WTC11 (cell line): ENCODE data around the gene EBF3.

Experiments used
- AFF4 ChIP-seq: sonication (generic); formaldehyde crosslinking; IDR thresholded peaks from 2 replicates; pipeline ENCODE4 v1.8.1; 2023; ENCODE audit warnings: mild to moderate bottlenecking, missing genetic modification reagents, borderline replicate concordance
- ARID4B ChIP-seq: sonication (generic); formaldehyde crosslinking; IDR thresholded peaks from 2 replicates; pipeline ENCODE4 v1.8.0; 2023; ENCODE audit warnings: missing genetic modification reagents, mild to moderate bottlenecking, borderline replicate concordance
- ATF2 ChIP-seq: sonication (generic); formaldehyde crosslinking; IDR thresholded peaks from 2 replicates; pipeline ENCODE4 v1.8.1; 2022; ENCODE audit warnings: low read depth, missing genetic modification reagents, borderline replicate concordance
- ATF6 ChIP-seq: sonication (generic); formaldehyde crosslinking; IDR thresholded peaks from 2 replicates; pipeline ENCODE4 v1.8.1; 2023; ENCODE audit warnings: mild to moderate bottlenecking, missing genetic modification reagents
- CTCF ChIP-seq: fragments of 200-600 bp; IDR thresholded peaks from 2 replicates; pipeline ENCODE4 v1.8.0; 2022; ENCODE audit warnings: antibody characterized with exemption
- E2F1 ChIP-seq: sonication (generic); formaldehyde crosslinking; IDR thresholded peaks from 2 replicates; pipeline ENCODE4 v1.8.0; 2022; ENCODE audit warnings: mild to moderate bottlenecking, missing genetic modification reagents
- E2F5 ChIP-seq: sonication (generic); formaldehyde crosslinking; IDR thresholded peaks from 2 replicates; pipeline ENCODE4 v1.8.1; 2022; ENCODE audit warnings: mild to moderate bottlenecking, moderate library complexity, missing genetic modification reagents
- ESRRA ChIP-seq: sonication (generic); formaldehyde crosslinking; IDR thresholded peaks from 2 replicates; pipeline ENCODE4 v1.8.1; 2022; ENCODE audit warnings: mild to moderate bottlenecking, missing genetic modification reagents, borderline replicate concordance
- ETV6 ChIP-seq: sonication (generic); formaldehyde crosslinking; IDR thresholded peaks from 2 replicates; pipeline ENCODE4 v1.8.1; 2022; ENCODE audit warnings: mild to moderate bottlenecking, missing genetic modification reagents
- FOXP4 ChIP-seq: sonication (generic); formaldehyde crosslinking; IDR thresholded peaks from 2 replicates; pipeline ENCODE4 v1.8.0; 2022; ENCODE audit warnings: mild to moderate bottlenecking, missing genetic modification reagents
- JUN ChIP-seq: sonication (generic); formaldehyde crosslinking; IDR thresholded peaks from 2 replicates; pipeline ENCODE4 v1.8.0; 2023; ENCODE audit warnings: mild to moderate bottlenecking, missing genetic modification reagents
- MAX ChIP-seq: sonication (generic); formaldehyde crosslinking; IDR thresholded peaks from 2 replicates; pipeline ENCODE4 v1.8.0; 2022; ENCODE audit warnings: mild to moderate bottlenecking, missing genetic modification reagents
- ZNF138 ChIP-seq: sonication (generic); formaldehyde crosslinking; conservative IDR thresholded peaks from 2 replicates; pipeline ENCODE4 v1.8.1; 2022; ENCODE audit warnings: mild to moderate bottlenecking, moderate library complexity, missing genetic modification reagents

- TF ChIP-seq CTCF (no peak), ARID4B (CRISPR knock-in tag) (no peak), ESRRA (no peak), ATF6 (CRISPR knock-in tag) (no peak), JUN (CRISPR knock-in tag) (no peak), ETV6 (no peak), AFF4 (no peak), E2F1 (no peak), ZNF138 (CRISPR knock-in tag) (no peak), FOXP4 (CRISPR knock-in tag) (no peak), ATF2 (no peak), MAX (no peak), E2F5 (no peak)
Measured at GRCh38 chr10:129978322-129978721, 14.2 kb upstream of the EBF3 start.
